Stimulated activated CD4-positive, alpha-beta T cell treated with anti-CD3 and anti-CD28 coated beads, Interleukin-12 subunit alpha, Interleukin-12 subunit beta, amount 100 ng/mL, for 24 hours (primary cell): ENCODE data around the gene TRAF3.
A peak's percentile ranks its signal among the peaks of the same experiment; 100 is the strongest.
"Not testable (repeated sequence)": the region's sequence is repeated elsewhere in the genome, so short reads cannot be mapped to it uniquely, and the experiment has no call there.

Experiments used
- DNase-seq, 2 experiments: peaks; one replicate each; pipeline ENCODE4 v3.0.0-alpha.2; 2020; ENCODE audit warnings: low read depth in 2 of 2

TRAF3 gene

GRCh38 chr14:102923925-102924486 lies 146.8 kb downstream of the TRAF3 start:
- DNase-seq, result no peak

- DNase-seq, result no peak
Measured at GRCh38 chr14:102924632-102925588, 147.7 kb downstream of the TRAF3 start.

DNA sequence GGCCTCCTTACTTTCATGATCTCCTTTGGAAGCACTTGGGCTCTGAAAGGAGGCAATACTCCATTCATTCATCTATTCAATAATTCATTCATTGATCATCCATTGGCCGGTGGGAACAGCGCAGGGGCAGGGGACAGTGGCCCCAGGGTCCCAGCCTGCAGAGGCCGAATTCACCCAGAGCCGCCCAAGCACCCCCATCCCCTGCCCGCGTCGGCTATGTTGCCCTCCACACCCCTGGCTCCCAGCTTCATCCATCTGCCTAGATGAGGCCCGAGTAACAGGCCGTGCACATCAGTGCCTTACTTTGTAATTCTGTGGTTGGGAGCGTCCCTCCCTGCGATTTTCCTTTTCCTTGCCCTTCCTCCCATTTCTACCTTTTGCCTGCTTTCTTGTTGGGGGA lies 148.4 kb downstream of the TRAF3 start:
- DNase-seq, result no peak

DNA sequence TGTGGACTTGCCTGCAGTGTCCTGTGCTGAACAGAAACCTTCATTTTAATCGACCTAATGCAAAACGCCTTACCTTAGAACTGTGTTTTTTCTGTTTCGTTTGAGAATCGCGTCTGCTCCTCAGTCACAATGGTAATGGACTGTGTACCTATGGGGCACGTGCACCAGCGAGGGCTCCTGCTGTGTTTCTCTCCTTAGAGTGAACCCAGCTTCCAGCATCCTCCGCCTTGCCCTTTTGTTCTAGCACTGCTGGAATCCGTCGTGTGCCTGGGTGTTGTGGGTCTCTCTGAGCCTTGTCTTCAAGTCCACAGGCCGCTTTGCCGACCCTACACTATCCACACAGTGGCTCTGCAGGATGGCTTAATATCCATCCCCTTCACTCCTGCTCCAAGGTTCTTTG lies 148.9 kb downstream of the TRAF3 start:
- DNase-seq, result no peak

GRCh38 chr14:102926840-102927239 lies 149.6 kb downstream of the TRAF3 start:
- DNase-seq, result not testable (repeated sequence)

DNA sequence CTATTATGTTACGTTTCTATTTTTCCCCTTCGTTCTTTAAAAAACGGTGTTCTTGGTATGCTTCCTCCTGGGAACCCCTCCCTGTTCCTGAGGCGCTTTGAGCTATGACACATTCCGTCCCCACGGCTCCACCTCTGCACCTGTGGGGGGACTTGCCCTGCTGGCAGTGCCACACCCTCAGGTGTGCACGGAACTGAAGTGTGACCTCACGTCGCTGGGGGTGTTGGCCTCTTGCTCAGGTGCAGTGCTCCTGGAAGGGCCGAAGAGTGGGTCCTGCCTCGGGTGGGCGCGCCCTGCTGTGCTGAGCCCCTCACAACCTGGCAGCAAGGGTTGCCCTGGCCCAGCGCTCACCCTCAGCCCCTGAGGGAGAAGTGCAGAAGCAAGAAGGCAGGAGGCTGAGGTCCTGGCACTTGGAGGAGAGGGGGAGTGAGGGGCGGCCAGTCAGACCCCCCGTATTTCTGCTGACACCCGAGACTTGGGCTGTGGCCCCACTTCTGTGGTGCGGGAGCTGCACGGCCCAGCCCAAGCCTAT lies 150.2 kb downstream of the TRAF3 start:
- DNase-seq, result no peak

- no peak for DNase-seq
Measured at GRCh38 chr14:102927878-102928411, 150.7 kb downstream of the TRAF3 start.

- DNase-seq, result peak; percentile 42 to 55
Measured at GRCh38 chr14:102928412-102929240, 151.4 kb downstream of the TRAF3 start.

DNA sequence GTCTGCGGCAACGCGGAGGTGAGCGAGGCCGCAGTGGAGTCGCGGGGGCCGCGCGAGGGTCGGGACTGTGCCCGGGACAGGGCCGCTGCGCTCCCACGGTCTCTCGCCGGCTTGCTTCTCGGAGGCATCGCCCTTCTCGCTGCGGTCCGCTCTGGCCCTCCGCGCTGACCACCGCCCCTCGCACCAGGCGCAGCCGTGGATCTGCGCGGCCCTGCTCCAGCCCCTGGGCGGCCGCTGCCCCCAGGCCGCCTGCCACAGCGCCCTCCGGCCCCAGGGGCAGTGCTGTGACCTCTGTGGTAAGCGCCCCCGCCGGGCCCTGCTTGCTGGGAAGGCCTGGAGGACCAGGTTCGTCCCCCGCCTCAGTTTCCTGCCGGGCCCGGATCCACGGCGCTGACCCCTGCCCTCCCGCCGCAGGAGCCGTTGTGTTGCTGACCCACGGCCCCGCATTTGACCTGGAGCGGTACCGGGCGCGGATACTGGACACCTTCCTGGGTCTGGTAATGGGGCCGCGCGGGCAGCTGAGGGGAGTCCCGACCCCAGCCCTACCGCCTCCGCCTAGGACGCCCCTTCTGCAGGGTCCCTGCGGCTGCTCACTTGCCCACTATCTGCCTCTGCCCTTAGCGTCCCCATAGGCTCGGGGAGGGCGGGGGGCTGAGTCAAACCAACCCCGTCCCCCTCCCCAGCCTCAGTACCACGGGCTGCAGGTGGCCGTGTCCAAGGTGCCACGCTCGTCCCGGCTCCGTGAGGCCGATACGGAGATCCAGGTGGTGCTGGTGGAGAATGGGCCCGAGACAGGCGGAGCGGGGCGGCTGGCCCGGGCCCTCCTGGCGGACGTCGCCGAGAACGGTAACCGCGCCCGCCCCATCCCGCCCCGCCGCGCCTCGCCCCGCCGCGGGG lies 152.2 kb downstream of the TRAF3 start:
- DNase-seq, result no peak

DNA sequence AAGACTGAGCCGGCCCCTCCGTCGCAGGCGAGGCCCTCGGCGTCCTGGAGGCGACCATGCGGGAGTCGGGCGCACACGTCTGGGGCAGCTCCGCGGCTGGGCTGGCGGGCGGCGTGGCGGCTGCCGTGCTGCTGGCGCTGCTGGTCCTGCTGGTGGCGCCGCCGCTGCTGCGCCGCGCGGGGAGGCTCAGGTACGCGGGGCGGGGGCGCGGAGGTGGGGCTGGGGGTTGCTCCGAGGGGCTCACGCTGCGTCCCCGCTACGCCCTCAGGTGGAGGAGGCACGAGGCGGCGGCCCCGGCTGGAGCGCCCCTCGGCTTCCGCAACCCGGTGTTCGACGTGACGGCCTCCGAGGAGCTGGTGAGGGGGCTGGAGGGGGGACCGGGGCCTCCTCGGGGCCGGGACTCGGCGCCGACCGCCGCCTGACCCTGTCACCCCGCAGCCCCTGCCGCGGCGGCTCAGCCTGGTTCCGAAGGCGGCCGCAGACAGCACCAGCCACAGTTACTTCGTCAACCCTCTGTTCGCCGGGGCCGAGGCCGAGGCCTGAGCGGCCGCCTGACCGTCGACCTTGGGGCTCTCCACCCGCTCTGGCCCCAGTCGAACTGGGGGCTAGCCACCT lies 153.0 kb downstream of the TRAF3 start:
- no peak for DNase-seq

DNA sequence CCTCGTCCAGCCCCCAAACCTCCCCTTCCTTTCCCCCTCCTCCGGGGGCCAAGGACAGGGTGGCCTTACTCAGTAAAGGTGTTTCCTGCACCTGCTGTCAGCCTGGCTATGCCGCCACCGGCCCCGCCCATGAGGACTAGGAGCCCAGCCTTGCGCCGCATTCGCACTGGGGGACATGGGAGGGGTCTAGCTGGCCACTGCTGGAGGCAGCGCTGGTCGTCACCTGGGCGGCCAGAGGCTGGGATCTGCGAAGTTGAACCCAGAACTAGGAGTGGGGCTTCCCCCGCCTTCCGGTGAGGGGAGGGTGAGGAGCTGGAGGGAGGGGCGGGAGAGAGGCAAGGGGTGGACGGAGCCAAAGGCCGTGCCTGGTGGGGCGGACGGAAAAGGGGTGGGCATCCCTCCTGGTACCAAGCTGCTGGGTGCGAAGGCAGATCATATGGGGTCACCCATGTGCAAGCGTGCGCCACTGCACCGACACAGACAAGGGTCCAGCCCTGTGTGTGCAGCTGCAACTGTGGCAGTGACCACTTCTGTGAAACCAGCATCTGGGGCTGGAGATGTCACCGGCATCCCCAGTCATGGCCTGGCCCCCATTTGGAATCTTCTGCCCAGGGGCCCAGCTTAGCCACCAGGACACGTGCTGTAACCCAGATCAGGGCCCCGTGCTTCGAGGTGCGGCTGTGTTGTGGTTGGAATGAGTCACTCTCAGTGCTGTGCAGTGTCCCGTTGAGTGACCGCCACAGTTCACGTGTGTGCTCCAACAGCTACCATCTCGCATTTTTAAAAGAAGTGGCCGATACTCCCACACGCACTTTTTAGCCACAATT lies 153.7 kb downstream of the TRAF3 start:
- DNase-seq, result no peak

DNA sequence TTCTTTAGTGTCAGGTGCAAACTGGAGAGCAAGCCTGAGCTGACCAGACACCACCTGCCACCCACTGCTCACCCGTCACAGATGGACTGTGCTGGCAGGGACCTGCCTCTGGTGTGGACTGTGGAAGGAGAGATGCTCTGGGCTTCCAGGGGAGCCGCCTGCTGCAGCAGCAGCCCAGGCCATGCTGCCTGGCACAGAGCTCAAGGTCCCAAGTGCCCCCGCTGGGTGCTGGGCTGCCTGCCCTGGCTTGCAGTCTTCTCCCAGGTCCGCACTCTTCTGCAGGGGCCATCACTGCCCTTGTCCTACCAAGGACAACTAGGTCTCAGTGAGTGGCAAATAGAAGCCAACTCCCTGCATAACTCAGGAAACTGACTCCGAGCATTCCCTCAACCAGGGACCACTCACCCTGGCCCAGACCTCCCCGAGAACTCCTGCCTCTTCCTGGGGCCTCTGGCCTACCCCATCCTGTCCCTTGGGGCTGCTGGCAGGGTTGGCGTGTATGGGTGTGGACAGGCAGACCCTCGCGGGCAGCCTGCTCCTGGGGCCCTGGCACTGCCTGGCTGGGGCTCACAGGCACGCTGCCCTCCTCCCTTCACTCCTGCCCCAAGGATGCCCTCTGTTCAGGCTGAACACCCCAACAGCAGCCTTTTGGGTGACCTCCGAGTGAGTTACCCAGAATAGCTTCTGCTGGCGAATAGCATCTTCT lies 154.5 kb downstream of the TRAF3 start:
- DNase-seq, result no peak

- no peak for DNase-seq
Measured at GRCh38 chr14:102932484-102933248, 155.4 kb downstream of the TRAF3 start.

GRCh38 chr14:102933618-102934231 lies 156.5 kb downstream of the TRAF3 start:
- DNase-seq, result no peak

DNA sequence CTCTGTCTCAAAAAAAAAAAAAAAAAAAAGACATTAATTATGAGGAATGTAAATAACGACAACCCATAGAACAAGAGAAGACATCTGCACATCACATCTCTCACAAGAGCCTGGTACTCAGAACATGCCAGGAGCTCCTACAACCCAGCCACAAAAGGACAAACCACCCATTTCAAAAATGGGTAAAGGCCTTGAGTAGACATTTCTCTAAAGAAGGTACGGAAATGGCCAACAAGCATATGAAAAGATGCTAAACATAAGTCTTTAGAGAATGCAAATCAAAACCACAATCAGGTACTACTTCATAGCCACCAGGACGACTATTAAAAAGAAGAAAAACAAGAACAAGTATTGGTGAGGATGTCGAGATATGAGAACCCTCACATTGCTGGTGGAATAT lies 158.5 kb downstream of the TRAF3 start:
- no peak for DNase-seq

DNA sequence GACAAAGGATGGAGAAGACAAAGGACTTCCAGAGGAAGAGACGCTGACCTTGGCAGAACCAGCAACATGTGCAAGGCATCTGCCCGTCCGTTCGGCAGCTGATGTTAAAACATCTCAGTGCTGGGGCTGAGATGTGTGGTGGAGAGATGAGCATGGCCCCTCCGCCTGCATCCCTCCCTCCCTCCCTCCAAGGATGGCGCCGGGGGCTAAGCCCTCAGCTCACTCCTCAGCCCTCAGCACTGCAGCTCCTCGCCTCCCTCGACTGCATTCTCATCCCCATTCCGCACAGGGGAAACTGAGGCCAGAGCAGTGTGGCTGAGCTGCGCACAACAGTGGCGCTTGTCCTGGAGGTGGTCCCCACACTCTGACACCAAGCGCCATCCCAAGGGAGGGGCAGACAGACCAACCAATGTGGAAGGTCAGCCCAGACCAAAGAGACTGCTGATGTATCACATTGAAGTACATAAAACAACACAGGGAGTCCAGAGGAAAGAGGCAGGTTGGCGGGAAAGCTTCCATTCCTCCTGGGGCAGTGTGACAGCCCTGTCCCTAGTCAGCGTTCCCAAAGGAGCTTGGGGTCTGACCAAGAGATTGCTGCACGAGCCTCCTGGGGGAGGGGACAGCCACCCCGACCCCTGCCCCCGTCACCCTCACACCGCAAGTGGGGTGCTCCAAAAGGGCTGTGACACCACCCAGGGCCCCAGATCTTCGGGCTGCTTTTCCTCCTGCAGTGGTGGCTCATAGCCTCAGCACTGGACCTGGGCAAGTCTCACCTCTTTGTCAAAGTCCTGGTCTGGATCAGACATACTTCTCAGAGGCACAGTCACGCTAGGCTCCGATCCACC lies 160.3 kb downstream of the TRAF3 start:
- no peak for DNase-seq

GRCh38 chr14:102938191-102938590 lies 160.9 kb downstream of the TRAF3 start:
- DNase-seq, result no peak
